ENCODE results near the gene ZNF554. TPM values are rescaled to one million over a fixed set of nuclear protein-coding genes. Genes with fewer than 3 reads are reported as not detected.

ZNF554 gene
- 2.9 and 3.4 TPM in 2 replicates for total RNA-seq

DNA sequence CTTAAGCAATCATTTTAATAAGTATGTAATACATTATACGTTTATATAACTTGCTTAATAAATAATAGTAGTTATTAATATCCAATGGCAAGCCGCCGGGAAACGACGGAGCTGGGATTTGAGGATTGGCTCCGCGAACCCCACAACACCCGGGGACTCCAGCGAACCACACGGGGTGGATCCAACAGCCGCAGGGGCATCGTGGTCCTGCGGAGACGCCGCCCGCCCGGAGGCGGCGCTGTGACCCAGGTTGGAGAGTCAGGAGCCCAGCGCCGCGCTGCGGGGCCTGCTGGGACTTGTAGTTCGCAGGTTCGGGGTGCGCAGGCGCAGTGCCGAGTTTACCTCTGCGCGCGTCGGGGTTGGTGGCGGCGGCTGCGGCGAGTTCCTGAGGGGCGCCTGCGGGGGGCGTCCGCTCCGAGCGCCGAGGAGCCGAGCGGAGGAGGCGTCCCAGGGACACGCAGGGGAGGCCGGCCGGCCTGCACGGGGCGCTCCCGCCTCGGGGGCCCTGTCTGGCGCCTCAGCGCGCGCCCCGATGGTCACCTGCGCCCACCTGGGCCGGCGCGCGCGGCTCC lies at the start of gene ZNF554:
TSS of gene ZNF554 (plus strand) at position 329 of the 572 bp plus-strand sequence. CDS start at position 533, 204 bp downstream.
- intact Hi-C loops (cut with micrococcal nuclease) = loop anchor here (1.0 kb wide), 2 partner anchors 22 to 36 kb away; partner anchors contain the start of genes SGTA and ZNF555

DNA sequence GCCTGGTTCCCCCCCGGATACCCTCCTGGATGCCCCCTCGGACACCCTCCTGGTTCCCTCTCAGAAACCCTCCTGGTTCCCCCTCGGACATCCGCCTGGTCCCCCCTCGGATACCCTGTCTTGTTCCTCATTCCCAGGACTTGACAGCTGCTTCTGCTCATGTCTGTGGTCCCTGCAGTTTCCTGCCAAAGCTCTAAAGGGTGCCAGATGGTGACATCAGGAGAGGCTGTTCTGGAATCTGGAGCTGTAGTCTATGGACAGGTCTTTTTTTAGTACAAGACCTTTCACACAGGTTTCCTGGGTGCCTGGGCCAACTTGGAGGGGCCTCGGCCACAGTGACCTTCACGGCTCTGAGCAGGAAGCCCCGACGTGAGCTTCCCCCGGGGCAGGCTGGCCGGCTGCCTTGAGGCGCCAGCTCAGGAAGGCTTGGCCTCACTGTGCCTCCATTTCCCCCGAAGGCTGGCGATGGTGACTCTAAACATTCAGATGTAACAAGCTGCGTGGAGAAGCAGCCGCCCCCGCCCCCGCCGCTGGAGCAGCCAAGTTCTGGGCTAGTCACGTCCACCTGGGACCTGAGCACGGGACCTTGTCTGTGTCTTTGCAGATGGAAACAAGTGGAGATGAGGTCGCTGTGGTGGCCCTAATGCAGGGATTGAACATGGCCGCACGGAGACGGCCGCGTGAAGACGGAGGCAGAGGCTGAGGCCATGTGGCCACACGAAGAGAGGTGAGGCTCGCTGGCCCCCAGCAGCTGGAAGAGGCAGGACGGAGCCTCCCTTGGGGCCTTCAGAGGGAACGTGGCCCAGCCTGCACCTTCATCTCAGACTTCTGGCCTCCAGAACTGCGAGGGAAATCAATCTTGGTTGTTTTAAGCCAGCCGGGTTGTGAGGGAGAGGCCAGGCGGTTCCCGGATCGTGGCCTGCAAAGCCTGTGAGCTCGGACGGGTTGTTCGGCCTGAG lies 49.3 kb upstream of the ZNF554 start:
- intact Hi-C loops (cut with micrococcal nuclease) = no loop called here

DNA sequence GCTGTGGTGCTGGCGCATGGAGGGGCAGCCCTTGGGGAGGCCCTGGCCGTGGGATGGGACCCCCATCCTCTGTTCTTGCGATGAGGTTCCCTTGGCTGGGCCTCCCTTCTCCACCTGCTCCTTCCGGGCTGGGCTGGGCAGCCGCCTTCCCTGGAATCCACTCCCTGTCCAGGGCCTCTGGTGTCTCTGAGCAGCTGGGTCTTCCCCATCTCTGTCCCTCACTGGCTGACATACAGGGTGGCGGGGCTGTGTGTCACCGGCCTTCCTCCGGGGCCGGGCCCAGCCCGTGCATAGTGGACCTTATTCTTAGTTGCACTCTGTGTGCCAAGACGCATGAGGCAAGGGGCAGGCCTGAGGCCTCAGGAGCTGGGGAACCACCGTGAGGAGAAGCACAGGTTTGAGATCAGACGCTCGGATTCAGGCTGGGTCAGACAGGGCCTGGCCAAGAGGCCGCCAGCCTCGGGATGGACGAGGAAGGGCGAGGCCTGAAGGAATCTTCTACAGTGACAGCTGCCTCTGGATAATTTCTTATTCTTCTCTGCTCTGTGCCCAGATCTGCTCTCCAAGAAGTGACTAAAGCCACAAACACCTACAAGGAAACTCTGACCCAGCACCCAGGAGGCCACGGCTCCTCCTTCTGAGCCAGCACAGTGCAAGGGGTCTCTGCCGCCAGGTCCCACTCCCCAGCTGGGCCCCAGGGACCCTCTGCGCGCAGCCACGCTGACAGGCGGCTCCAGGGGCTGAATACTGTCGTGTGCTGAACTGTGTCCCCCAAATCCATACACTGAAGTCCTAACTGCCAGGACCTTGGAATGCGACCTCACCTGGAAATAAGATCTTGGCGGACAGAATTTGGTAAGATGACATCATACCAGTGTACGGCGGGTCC lies 47.6 kb upstream of the ZNF554 start:
- intact Hi-C loops (cut with micrococcal nuclease) = no loop called here

DNA sequence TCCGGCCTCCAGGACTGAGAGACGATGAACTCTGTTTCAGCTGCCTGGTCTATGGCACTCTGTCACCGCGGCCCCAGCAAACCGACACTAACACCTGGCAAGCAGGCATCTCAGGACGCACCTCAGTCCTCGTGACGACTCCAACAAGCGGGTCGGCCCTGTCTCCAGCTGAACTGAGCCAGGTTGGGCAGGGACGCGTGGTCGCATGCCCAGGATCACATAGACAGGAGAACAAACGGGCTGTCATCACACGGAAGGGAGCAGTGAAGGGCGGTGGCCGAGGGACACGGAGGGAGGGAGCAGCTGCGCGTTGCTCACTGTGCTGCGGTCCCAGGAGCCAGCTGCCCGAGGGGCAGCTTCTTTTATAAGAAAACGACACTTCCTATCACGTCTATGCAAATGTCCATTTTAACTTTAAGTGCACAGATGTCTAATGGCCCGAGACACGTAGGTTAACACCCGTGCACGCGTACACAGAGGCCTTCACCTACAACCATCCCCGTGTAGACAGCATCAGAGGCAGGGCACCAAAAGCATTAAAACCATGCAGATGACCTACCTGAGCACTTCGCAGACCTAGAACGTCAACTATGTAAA lies 45.5 kb upstream of the ZNF554 start:
- intact Hi-C loops (cut with micrococcal nuclease) = no loop called here

DNA sequence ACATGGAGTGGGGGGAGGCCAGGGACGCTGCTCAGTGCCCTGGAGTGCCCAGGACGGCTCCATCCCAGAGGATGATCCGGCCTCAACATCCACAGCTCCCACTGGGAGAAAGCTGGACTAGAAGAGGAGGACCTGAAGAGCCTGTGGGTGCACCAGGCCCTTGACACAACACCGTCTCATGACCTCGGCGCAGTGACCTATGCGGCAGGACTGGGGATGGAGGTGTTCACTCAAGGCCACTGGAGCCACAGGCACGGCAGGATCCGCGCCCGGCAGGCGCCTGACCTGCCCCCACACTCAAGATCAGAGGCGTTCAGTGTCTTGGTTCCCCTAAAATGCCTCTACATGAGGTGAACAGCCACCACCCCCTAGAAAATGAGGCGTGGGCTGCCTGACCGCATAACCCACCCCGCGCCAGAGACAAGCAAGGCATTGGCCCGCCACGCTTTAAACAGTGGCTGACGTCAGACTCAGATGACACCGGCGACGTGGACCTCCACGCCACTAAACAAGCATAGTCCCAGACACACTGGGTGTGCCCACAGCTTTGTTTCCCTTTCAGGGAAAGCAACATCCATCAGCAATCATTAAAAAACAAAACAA lies 44.6 kb upstream of the ZNF554 start:
- intact Hi-C loops (cut with micrococcal nuclease) = no loop called here

DNA sequence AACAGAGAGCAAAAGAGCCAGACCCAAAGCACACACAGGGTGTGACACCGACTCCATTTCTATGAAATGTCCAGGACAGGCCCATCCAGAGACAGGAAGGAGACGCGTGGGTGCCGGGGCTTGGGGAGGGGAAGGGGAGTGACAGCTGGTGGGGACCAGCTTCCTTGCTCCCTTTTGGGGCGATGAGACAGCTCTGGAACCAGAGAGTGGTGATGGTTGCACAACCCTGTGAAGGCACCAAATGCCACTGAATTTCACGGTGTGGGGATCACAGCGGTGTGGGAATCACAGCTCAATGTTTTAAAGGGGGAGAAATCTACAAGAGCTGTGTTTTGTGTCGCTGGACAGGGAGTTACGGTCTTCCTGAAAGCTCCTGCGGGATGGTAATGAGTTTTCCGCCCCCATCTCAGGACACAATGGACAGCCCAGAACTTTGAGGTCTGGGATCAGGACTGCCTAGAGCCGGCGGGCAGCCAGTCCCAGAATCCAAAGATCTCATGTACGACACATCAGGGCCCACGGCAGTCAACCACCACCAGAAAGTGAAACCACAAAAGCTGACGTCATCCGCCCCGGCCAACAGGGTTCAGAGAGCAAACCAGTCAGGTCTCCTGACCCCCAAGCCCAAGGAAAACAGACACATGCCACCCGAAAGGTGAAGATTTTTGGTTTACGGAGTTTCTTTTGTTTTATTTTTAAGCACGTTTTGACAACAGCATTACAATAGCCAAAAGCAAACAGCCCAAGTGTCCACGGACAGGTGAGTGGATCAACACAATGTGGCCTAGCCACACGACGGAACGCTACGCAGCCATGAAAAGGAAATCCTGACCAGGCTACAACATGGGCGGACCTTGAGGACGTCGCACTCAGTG lies 43.9 kb upstream of the ZNF554 start:
- intact Hi-C loops (cut with micrococcal nuclease) = no loop called here

DNA sequence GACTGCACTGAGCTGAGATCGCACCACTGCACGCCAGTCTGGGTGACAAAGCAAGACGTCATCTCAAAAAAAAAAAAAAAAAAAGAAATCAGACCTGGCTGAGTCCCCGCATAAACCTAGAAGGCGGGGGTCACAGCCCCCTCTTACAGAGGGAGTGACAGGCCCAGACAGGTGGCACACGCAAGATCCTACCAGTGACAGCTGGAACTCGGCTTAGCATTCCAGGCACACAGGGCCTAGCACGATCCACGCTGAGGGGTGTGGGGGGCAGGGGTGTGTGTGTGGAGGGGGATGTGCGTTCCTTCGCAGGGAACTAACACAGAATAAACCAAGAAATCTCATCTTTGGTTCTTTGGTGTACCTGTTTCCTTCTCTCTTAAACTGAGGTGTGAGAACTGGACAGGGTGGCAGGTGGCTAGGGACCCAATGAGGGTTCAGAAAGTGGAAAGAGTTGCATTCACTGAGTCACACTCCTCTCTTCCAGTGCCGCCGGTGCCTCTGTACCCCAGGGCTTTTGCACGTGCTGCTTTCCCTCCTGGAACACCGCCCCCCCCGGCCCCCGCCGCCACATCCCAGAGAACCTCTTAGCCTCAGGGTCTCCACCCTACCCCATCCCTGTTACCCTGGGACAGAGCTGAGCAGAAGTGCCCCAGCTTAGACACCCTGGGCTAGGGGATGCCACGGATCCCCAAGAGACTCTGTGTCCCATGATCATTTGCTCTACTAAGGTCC lies 41.5 kb upstream of the ZNF554 start:
- intact Hi-C loops (cut with micrococcal nuclease) = no loop called here

DNA sequence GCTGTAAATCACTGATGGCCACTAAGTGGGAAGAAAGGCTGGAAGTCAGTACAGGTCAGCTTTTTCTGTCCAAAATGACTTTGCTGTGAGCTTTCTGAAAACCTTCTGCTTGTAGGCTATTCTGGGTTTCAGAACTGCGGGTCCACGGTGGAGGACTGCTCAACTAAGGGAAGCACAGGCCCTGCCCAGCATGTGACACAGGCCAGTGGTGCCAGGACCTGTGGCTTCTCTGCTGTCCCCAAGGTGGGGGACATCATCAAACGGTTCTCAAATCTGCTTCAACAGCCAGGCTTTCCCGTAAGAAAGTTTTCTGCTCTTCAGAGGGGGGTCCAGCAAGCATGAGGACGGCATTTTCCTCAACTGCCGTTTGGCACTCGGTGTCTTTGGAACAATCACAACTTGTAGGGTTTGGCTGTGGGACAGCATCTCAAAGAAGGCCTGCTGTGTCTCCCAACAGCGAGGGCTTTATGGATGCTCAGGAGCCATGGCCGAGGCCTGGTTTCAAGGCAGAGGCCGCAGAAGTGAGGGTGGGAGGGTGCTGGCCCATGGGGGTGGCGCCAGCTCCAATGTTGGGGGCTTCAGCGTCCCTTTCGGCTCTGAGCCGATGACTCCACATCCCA lies 40.4 kb upstream of the ZNF554 start:
- intact Hi-C loops (cut with micrococcal nuclease) = no loop called here

DNA sequence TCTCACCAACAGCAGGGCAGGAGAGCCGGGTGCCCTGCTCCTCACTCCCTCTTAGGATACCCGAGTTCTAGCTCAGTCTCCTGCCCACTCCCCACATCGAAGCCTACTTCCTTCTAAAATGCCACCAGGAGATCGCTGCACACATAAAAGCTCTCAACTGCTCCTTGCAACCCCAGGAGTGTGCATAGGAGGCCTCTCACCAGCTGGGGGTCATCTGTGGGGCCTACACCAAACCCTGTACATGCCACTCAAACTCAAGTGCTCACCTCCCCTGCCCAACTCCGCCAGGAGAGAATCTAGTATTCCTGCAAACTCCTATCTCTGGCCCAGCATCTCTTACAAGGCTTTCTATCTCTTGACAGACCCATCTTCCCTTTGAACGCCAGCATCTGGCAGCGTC lies 39.4 kb upstream of the ZNF554 start:
- intact Hi-C loops (cut with micrococcal nuclease) = no loop called here

DNA sequence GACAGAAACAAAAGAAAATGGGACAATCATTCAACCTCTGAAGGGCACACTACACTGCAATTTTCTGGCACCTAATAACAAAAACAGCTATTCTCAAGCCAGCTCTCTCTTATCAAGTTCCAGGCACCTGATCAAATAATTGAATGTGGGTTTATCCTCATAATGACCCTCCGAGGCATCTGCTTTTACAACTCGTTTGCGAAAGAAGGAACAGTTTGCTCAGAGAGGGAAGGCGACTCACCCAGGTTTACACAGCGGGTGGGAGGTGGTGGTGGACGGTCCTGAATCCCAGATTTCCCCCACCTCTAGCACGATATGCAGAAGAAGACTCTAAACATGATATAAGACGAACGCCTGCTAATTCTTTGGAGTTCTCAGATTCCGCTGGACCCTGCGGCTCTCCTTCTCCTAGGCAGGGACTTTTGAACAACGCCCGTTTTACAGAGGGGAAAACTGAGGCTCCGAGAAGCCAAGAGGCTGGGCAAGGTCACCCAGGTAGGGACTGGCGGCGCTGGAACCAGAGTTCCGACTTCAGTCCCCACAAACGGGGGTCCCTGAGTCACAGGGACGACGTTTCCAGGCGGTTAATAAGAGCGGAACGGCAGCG lies 37.2 kb upstream of the ZNF554 start:
- intact Hi-C loops (cut with micrococcal nuclease) = loop anchor here (2.0 kb wide), 1 partner anchor 402 kb away; the partner anchor contains the start of gene NCLN

DNA sequence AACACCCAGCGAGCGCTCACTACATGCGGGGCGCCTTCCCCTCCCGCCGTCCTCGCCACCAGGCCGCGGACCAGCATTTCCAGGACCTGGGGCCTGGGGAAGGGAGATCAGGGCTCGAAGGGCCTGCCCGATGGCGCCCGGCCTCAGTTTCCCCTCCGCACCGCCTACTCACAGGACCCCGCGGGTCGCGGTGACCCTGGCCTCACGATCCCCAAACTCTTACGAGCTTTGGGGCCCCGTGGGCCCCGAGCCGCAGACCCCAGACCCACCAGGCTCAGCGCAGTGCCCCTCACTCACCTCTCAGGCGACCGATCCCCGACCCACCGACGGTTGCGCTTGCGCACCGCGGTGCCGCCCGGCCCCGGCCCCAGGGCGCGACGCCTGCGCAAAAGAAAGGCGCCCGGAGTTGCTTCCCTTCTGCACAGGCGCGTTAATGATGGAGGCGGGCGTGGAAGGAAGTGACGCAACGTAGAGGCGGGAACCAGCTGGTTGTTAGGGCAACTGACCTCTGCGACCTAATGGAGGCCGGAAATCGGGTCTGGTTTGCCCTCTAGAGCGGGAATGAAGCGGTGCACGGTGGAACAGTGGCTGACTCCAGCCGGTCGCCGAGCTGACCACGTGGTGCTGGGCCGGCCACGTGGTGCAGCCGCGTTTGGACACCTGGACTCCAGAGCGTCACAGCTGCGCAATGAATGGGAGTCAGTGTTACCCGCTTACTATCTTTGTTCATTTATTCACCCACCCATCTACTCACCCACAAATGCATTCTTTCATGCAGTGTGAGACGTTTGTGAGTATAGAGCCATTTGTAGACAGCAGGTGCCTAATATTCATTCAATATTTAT lies 36.5 kb upstream of the ZNF554 start, which contains the start of gene SGTA:
TSS of gene SGTA (minus strand) at position 338 of the 845 bp plus-strand sequence. CDS start 14,205 bp downstream, outside the sequence.
- intact Hi-C loops (cut with micrococcal nuclease) = loop anchor here (1.0 to 2.0 kb wide), 3 partner anchors 36 to 402 kb away; partner anchors contain the start of genes NCLN, SLC39A3 and ZNF554

DNA sequence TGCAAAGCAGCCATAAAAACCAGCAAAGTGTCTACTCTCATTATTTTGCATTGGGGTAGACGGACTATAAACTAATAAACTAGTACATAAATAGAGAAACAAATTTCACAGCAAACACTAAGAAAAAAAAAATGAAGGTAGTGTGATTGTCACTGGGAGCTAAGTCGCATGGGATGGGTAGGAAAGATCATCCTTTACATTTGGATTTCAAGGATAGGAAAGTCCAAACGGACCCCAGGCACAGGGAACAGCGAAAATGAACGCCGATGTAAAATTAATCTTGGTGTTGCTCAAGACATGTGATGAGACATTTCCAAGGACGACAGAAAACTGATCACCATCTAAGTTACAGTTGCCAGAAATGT lies 35.9 kb upstream of the ZNF554 start:
- intact Hi-C loops (cut with micrococcal nuclease) = loop anchor here (1.0 to 2.0 kb wide), 3 partner anchors 36 to 401 kb away; partner anchors contain the start of genes NCLN, SLC39A3 and ZNF554

DNA sequence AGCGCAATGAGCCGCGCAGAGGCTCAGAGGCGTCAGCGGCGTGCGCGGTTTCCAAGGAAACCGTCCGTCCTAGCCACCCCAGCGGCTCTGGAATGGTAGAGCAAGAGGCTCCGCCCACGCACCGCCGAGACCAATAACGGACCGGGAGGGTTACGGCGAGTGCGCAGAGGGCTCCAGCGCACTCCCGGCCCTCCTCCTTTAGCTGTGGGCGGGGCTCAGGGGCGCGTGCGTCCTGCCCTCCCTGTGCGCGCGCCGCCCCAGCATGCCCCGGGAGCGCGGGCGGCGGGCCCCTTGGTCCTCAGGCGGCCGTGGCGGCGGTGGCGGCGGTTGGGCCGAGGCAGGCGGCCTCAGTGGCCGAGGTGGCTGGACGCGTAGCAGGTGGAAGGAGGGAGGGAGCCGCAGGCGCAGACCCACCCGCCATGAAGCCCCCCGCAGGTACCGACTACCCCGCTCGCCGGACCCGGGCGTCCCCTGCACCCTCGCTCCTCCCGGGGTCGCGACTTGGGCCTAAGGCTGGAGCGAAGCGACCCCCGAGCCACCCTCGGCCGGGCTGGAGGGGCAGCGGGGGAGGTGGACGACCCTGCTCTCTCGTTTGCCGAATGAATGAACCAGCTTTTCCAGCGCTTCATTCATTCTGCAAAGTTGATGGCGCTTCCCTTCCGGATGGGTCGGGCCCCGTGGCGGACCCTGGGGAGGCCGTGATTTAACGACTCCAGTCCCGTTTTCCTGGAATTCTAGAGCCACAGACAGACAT lies 34.2 kb upstream of the ZNF554 start, which contains the start of gene THOP1:
TSS of gene THOP1 (plus strand) at position 260 of the 754 bp plus-strand sequence. CDS start at position 420, 160 bp downstream.
- intact Hi-C loops (cut with micrococcal nuclease) = loop anchor here (5.0 kb wide), 1 partner anchor 162 kb away; no protein-coding TSS in a partner anchor

DNA sequence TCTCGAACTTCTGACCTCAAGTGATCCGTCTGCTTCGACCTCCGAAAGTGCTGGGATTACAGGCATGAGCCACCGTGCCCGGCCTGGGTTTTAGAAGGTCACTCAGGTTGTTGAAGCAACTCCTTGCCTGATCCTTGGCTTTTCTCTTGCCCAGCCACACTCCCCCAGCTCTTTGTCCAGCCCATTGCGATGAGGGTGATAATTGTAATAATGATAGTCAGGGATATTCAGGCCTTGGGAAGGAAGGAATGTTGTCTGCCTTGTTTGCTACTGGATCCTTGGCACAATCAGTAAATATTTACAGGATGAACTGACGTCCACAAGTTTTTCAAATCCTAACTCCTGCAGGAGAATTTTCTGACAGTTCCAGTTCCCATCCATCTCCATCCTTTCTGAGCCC lies 32.6 kb upstream of the ZNF554 start:
- intact Hi-C loops (cut with micrococcal nuclease) = loop anchor here (5.0 kb wide), 1 partner anchor 160 kb away; no protein-coding TSS in a partner anchor

DNA sequence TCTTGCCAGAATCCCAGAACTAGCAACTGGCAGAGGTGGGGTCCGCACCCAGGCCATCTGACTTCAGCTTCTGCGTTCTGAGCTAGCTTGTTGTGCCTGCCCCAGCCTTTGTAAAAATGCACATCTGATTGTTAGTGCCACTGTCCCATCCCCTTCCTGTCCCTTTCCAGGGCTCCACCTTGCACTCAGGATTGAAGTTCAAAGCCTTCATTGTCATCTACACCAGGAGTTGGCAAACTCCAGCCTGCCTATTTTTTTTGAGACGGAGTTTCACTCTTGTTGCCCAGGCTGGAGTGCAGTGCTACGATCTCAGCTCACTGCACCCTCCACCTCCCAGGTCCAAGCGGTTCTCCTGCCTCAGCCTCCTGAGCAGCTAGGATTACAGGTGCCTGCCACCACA lies 31.4 kb upstream of the ZNF554 start:
- intact Hi-C loops (cut with micrococcal nuclease) = loop anchor here (5.0 kb wide), 1 partner anchor 159 kb away; no protein-coding TSS in a partner anchor

DNA sequence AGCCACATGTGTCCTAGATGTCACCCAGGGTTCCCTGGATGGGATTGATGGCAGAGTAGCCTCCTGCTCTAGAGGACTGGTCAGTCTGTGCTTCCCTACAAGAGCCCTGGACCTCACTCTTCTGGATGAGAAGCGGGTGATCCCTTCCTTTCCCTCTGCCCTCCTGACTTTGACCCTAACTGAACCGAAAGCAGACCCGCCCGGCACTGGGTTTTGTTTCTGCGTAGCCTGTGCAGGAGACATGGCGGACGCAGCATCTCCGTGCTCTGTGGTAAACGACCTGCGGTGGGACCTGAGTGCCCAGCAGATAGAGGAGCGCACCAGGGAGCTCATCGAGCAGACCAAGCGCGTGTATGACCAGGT lies 29.5 kb upstream of the ZNF554 start:
- intact Hi-C loops (cut with micrococcal nuclease) = no loop called here
